Stimulated activated CD8-positive, alpha-beta memory T cell treated with anti-CD3 and anti-CD28 coated beads, Interleukin-7, amount 100 ng/mL, for 24 hours (primary cell): ENCODE data around the gene FHIP1A.
"Not testable (repeated sequence)": the region's sequence is repeated elsewhere in the genome, so short reads cannot be mapped to it uniquely, and the experiment has no call there.

Source experiments
- DNase-seq: peaks from one replicate; pipeline ENCODE4 v3.0.0-alpha.2; 2020; ENCODE audit warnings: low read depth

Gene FHIP1A

DNA sequence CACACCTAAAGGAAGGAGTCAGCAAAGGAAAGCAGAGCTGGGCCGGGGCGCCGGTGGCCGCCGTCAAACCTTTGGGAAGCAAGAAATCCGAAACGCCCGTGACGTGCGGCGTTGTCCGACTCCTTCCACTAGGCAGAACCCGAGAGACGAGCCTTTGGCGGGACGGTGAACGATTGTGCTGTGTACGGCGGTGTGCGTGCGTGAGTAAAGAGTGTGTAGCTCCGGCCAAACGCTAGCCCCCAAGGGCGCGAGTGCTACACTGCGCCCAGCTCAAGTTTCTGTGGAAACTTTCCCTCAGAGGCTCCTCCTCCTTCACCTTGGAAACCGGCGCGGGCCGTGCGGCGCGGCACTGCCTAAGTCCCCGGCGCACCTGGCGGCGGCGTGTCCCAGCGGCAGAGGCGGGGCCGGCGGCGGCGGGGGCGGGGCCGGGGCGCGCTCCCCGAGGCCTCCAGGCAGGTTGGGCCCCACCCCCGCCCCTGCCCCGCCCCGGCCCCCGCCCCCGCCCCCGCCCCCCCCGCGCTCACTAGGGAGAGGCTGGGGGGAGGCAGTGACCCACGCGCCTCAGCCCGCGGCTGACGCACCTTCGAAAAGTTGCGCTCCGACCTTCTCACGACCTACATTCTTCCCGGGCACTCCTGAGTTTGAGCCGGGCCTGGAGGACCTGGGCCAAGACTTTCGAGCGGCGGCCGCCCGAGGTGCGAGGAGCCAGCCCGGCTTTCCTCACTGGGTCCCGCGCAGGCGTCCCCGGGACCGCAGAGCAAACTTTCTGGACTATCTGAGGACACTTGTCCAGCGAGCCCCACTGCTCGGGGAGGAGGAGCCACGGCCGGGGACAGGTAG, at the start of gene FHIP1A:
Gene FHIP1A, plus strand, starts transcription at position 547 of the 840 bp plus-strand sequence. CDS start 157,084 bp downstream, outside the sequence.
- peak; percentile 56 for DNase-seq

DNA sequence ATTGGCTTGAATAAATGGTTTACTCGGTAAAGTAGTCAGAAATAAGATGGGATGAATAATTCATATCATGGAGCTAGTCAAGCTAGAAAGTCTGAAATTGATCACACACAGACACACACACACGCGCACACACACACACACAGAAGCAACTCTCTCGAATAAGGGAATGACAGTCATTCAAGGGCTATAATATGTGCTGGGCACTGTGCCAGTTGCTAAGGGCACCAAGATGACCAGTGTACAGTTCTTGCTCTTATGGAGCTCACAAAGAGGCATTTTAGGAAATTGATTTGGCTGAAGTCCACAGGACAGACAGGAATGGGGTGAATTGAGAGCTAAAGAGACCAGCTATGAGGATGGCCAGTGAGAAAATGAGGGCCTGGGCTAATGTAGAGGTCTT, 49.4 kb upstream of the FHIP1A start:
- DNase-seq = no peak

DNA sequence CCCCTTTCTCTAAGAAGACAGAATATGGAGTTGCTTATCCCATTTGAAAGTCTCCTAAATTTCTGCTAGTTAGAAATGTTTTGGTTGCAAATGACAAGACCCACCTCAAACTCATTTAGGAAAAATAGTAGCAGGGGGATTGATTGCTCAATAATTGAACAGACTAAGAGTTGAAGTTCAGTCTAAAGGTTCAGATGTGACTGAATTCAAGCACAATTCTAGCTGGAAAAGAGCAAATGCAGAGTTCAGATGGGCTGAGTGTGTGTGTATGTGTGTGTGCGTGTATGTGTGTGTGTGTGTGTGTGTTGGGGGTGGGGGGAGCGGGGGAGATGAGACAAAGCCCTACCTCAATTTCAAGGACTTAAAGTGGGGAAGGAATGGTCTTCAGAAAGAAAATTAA, 47.9 kb upstream of the FHIP1A start:
- no peak for DNase-seq

DNA sequence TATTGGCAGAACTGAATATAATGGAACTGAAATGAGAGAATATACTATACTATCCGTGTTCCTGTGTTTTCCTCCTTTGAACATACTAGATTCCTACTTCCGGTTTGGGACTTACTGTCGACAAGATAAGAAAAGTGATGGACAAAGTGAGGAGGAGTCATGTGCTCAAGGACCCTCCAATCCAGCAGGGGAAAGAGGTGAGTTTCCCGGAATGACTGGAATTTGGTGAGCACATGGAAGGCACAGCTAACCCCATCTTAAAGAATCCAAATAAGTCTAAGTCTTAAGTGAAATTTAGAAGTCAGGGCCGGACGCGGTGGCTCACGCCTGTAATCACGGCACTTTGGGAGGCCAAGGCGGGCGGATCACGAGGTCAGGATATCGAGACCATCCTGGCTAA, 47.0 kb upstream of the FHIP1A start:
- no peak for DNase-seq

DNA sequence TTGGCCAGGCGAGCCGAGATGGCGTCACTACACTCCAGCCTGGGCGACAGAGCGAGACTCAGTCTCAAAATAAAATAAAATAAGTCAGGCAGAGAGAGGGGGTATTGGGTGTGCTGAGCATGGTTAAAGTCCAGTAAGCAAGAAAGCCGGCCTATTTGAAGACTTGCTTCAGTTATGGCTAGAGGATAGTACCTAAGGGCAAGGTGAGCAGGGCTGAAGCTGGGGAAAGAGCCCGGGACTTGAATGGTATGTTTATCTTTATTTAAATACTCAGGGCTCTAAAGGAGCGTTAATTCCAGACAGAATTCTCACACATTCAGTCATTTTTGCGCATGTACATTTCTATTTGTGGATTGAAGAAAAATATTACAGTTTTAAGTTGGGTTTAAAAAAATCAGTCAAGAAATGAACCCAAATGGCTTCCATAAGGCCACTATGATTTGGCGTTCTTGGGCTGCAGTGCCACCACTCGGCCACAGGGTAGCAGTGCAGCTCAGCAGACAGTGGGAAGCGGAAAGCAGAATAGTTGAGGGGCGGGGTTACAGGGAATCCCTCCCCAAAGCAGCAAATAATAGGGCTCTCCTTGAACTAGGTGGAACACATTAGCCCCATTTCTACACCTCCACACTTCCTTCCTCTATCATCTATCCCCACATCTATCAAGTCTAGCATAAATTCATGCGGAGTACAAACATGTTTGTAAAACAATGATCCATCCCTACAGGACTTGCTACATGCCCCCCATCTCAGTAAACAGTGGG, 46.4 kb upstream of the FHIP1A start:
- peak; percentile 54 for DNase-seq

DNA sequence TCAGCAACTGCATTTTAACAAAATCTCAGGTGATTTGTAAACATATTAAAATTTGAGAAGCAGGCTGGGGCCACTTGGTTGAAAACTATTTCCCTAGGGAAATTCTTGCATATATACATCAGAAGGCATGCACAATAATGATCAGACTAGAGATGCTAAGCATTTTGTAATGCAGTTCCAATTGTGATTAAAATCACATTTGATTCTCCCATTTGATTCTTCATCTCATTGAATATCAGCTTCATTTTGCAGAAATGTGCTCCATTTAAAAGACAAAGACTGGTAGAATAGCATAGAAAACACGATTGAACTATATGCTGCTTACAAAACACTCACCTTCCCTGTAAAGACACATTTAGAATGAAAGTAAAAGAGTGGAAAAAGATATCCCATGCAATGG, 32.4 kb upstream of the FHIP1A start:
- no peak for DNase-seq

DNA sequence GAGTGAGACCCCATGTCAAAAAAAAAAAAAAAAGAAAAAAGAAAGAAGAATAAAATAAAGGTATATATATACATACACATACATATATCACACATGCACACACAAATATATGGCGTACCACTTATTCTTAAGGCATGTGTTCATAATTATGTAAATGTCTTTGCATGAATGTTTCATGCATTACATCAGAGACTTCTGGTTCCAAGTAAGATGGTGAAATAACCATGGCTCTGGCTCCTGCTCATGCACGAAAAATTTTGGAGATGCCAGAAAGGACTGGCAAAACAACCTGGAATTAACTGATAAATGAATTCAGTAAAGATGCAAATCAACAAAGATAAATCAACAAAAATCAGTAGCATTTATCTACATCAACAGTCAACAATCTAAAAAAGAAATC, 19.7 kb upstream of the FHIP1A start:
- no peak for DNase-seq

DNA sequence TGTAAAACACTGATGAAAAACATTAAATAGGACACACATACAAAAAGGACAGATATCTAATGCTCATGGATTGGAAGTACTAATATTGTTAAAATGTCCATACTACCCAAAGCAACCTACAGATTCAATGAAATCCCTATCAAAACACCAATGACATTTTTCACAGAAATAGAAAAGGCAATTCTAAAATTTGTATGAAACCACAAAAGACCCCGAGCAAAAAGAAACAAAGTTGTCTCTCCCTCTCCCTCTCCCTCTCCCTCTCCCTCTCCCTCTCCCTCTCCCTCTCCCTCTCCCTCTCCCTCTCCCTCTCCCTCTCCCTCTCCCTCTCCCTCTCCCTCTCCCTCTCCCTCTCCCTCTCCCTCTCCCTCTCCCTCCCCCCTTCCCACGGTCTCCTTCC, 19.2 kb upstream of the FHIP1A start:
- DNase-seq = not testable (repeated sequence)

DNA sequence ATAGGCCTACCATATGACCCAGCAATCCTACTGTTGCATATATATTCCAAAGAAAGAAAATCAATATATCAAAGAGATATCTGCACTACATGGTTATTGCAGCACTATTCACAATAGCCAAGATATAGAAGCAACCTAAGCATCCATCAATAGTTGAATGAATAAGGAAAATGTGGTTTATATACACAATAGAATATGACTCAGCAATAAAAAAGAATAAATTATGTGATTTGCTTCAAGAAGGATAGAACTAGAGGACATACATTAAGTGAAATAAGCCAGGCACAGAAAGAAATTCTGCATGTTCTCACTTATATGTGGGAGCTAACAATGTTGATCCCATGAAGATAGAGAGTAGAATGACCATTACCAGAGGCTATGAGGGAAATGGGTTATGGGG, 13.1 kb upstream of the FHIP1A start:
- no peak for DNase-seq

DNA sequence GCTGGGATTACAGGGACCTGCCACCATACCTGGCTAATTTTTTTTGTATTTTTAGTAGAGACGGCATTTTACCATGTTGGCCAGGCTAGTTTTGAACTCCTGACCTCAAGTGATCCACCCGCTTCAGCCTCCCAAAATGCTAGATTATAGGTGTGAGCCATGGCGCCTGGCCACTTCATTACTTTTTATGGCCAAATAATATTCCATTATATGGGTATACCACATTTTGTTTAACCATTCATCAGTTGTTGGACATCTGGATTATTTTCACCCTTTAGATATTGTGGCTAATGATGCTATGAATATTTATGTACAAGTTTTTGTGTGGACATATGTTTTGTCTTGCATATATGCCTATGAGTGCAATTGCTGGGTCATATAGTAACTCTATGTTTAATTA, 8.6 kb upstream of the FHIP1A start:
- DNase-seq = no peak

DNA sequence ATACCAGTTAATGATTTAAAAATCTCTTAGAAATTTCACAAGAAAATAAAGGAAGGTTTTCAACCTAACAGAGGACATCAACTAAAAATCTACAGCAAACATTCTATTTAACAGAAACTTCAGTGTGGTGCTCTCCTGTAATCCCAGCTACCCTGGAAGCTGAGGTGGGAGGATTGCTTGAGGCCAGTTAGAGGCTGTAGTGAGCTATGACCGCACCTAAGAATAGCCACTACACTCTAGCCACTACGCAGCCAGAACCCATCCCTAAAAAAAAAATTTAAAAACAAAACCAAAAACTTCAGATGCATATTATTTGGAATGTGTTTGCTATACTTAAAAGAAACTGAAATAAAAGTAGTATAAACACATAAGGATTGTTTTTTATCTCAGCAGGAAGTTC, 7.2 kb upstream of the FHIP1A start:
- DNase-seq = no peak

DNA sequence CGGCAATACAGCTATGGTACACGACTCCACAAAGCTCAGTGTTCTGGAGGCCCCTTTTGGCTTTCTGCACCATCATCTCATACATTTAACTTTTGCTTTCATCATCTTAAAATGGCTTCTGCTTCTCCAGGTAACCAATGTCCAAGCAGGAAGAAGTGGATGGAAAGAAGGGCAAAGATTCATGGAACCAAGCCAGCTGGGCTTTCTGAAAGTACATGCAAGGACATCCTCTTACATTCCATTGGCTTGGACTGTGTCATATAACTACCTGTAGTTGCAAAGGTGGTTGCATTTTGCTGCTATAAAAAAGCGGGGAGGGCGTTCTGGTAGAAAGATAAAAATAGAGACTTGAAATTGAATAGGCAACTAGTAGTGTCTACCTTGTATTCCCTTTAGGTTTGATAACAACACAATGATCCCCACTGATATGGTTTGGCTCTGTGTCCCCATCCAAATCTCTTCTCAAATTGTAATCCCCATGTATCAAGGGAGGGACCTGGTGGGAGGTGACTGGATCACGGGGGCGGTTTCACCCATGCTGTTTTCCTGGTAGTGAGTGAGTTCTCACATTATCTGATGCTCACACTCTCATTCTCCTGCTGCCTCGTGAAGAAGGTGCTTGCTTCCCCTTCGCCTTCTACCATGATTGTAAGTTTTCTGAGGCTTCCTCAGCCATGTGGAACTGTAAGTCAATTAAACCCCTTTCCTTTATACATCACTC, 6.7 kb upstream of the FHIP1A start:
- DNase-seq = no peak

DNA sequence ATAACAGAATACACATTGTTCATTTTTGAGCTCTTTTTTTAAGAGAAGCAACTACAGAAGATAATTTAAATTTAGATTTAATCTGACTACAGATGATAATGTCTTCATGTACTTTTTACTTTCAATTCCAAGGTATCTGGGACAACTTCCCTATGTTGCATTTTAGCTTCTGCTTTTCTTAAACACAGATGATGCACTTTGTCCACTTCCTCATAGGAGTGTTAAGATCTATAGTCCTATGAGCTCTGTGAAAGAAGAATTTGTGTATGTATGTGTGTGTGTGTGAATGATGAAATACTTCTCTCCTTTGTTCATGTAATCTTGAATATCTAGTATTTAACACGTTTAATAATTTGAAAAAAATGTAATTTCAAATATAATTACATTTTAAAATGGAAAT, 5.3 kb upstream of the FHIP1A start:
- DNase-seq = no peak

DNA sequence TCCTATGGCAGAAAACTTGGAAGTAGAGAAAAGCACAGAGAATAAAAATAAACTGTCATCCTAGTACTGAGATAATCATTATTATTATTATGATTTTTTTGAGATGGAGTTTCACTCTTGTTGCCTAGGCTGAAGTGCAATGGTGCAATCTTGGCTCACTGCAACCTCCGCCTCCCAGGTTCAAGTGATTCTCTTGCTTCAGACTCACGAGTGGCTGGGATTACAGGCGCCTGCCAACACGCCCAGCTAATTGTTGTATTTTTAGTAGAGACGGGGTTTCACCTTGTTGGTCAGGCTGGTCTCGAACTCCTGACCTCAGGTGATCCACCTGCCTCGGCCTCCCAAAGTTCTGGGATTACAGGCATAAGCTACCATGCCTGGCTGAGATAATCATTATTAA, 4.2 kb upstream of the FHIP1A start:
- DNase-seq = not testable (repeated sequence)

DNA sequence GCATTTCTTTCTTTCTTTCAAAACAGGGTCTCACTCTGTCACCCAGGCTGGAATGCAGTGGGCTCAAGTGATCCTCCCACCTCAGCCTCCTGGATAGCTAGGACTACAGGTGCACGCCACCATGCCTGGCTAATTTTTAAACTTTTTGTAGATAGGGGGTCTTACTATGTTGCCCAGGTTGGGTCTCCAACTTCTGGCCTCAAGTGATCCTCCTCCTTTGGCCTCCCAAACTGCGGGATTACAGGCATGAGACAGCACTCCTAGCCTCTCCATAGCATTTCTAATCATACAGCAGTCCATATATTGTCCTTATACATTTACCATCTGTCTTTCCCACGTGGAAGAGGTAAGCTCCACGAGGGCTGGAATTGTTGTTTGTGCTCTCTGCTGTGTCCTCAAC, 2.0 kb upstream of the FHIP1A start:
- DNase-seq = no peak

DNA sequence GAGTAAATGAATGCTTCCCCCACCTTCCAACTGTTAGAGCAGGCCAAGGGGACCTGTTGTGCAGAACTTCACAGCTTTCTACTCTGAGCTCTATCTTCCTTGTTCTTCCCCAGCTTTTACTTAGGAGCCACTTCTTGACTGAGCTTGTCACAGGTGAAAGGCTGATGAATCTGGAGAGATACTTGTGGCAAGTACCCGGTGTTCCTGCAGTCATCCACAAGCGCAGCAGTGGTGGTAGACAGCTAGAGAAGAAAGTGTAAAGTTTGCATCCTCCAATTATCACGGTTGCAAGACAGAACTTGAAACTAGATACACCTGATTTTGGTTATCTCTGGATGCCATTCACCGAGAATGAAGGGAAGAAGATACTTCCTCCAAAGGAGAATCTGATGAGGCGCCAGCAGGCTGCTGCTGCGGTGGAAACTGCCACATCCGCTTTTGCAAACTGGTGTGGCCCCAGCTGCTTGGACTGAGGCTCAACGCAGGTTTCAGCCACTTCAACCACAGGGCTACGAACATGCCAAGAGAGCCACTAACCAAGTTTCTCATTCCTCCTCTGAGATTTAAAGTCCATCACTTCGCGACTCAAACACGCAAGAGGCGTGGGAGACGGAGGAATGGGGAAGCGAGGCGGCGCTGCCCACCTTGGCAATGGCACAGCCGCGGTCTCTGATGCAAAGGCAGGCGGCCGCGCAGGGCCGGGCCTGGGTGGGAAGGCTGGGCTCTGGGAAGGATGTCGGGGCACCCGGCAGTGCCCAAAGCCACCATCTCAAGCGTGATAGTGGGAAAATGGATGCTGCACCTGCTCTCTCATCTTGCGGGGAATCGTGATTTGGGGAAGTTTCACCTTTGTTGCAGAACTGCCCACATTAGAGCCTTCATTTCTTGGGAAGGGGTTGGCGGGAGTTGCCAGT, 1.3 kb upstream of the FHIP1A start:
- no peak for DNase-seq

DNA sequence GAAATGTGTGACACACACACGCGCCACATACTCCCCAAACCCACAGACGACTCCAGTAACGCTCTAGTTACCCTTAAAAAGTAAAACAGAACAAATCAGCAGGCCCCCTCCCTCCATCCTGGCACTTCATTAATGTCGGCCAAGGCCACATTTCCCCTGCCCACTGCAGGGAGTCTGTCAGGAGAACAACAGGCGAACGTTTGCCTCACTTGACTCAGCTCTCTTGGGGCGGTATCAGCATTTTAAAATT, 671 bp upstream of the FHIP1A start:
- no peak for DNase-seq

DNA sequence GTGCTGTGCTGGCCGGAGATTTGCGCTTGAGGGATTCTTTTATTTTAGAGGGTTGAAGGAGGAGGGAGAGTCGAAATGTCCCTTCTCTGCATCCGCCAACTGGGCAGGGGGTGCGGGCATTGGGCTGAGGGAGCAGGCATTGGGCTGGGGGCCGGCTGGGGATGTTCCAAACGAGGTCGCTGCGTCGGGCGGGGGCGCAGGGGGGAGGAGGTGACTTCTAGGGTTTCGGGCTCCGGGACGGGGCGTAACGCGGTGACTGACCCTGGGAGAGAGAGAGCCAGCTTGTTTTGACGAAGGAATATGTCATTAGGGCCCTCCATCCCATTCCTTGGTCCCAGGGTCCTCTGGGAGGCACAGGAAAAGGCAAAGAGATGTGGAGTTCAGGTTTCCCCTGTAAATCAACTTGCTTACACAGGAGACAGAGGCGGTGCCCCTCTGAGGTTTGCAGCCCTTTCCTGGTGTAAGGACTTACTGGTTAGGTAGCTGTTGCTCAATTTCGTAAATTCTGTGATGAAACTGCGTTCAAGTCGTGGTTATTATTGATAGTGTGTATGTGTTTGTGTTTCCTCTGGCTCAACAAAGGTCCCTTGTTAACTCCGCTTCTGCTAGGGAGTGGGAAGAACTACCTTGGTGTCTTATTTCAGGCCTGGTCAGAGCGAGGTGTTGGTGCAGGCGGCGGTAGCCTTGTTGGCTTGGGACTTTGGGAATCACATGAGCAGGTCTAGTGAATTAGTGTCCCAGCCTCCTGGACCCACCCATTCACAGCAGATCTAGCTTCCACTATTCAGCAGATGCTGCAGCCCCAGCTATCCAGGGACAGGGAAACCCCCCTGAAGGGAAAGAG, 716 bp downstream of the FHIP1A start:
- no peak for DNase-seq

DNA sequence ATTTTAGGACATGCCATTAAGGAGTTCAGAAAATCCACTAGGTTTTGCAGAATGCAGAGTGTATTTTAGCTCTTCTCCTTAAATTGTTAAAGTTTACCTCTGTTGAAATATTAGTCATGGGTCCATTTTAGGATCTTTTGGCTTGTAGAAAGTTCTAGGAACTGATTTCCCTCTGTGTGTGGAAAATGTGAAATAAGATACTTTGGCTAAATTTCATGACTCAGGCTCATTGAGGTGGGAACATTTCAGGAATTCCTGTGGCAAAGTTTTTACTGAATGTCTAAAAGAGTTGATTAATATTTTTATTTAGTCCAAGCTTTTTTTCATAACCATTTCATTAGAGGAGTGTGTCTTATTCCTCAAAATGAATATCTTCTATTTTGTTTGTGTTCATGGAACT, 7.0 kb downstream of the FHIP1A start:
- no peak for DNase-seq

DNA sequence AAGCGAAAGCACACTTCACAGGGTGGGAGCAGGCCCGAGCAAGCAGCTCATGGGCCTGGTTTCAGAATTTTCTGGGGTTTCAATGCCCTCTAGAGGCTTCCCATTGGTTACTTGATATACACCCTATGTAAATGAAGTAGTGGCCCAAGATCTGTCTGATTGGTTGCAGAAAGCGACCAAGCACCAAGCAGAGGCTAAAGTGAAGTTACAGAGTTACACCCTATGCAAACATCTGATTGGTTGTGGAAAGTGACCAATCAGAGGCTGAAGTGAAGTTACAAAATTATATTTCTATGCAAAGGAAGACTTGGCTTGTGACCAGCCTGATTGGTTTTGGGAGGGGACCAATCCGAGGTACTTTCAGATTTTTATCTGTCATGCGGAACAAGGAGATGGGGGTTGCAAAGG, 8.2 kb downstream of the FHIP1A start:
- DNase-seq = no peak

DNA sequence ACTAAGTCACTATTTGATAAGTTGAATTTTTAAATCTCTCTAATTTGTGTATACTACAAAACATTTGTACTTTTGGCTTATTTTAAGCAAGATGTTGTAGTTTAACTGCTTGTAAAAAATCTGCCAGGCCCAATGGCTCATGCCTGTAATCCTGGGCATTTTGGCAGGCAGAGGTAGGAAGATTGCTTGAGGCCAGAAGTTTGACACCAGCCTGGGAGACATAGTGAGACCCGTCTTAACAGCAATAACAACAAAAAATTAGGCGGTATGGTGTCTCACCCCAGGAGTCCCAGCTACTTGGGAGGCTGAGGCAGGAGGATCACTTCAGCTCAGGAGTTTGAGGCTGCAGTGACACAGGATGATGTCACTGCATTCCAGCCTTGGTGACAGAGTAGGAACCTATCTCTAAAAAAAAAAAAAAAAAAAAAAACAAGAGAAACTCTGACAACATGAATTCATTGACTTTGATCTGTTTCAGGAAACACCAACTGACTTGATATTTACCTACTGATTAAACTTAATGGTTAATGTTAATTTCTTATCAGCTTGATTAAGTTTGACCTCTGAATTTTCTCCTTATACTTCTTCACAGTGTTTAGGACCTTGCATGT, 8.9 kb downstream of the FHIP1A start:
- DNase-seq = no peak
